ENCODE data around the gene GATAD1. TPM values are rescaled to one million over a fixed set of nuclear protein-coding genes. Genes with fewer than 3 reads are reported as not detected.
A peak's percentile ranks its signal among the peaks of the same experiment; 100 is the strongest.
"Not testable (repeated sequence)": the region's sequence is repeated elsewhere in the genome, so short reads cannot be mapped to it uniquely, and the experiment has no call there.

The GATAD1 gene
- total RNA-seq (2014; rRNA removed; shearing (Covaris generic); ENCODE audit: low replicate concordance): 5.2 and 6.0 TPM in 2 replicates

- peak; percentile 91 for DNase-seq
- Histone ChIP-seq H3K27me3 (no peaks in the 10 kb centered on the region), H3K9me3 (no peaks in the 10 kb centered on the region), H3K36me3 (peaks cover 21% of the 10 kb centered on the region), H3K4me3 (peak within 1 kb of the TSS; percentile 91)
Observed at GRCh38 chr7:92447345-92448204, at the start of gene GATAD1. TSS of gene GATAD1 (plus strand) at chr7:92447482. CDS start at chr7:92447730, 248 bp downstream.

DNA sequence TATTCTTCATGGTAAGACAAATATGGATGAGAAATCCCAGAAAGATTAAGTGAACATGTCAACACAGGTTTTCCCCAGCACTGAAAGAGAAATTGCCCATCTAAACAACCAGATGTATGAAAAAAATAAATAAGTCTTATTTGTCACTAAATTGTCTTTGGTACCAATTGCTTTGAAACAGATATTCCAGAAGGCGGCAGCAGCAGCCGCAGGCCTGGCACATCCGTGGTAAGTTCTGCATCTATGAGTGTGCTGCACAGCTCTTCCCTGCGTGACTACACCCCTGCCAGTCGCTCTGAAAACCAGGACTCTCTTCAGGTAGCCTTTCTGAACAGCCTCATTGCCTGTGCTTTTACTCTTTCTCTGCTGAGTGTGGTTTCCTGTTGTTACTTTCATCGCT is 49.7 kb upstream of the GATAD1 start:
- Histone ChIP-seq H3K4me3 (no peak overlapping the region), H3K36me3 (peaks cover 2% of the 10 kb centered on the region), H3K27me3 (no peaks in the 10 kb centered on the region), H3K9me3 (no peaks in the 10 kb centered on the region)
- DNase-seq: no peak

DNA sequence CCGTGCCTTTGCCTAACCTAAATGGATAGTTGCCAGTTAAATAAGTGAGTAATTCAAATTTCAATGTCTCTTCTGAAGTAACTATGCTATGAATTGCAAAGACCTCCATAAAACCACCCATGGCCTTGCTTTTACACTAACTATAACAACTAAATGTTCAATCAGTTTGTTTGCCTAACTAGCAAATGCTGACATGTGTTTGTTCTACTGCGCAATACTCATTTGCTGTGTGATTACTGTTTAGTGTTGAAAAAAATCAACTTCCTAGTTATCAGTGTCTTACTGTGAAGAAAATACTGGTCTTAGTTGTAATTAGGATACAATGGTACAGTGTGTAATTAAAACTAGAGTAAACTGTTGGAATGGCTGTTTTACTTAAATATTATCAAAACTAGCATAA is 47.3 kb upstream of the GATAD1 start:
- Histone ChIP-seq H3K36me3 (peaks cover 2% of the 10 kb centered on the region), H3K27me3 (no peaks in the 10 kb centered on the region), H3K9me3 (no peaks in the 10 kb centered on the region), H3K4me3 (no peak overlapping the region)
- no peak for DNase-seq

- no peaks in the 10 kb centered on the region for H3K9me3 ChIP-seq
- no peak overlapping the region for H3K4me3 ChIP-seq
- no peaks in the 10 kb centered on the region for H3K27me3 ChIP-seq
- DNase-seq: no peak
- H3K36me3 ChIP-seq: peaks cover 2% of the 10 kb centered on the region; the same call in 1 of the 2 replicates
Observed at GRCh38 chr7:92402920-92403759, 44.1 kb upstream of the GATAD1 start.

DNA sequence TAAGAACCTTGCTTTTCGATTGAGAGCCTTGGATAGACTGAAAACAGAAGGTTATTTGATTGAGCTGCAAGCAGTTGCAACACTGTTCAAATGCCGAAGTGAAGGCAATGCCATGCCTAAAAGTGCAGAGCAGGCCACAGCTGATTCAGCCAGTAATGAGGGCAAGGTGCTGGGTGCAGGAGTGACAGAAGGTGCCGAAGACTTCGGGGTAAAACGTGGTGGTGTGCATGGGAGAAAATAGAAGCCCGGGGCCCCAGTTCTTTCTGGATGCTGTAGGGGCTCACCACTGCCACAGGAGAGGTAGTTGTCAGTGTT is 43.6 kb upstream of the GATAD1 start:
- no peak for DNase-seq
- Histone ChIP-seq H3K4me3 (no peak overlapping the region), H3K36me3 (peaks cover 2% of the 10 kb centered on the region; the same call in 1 of the 2 replicates), H3K27me3 (no peaks in the 10 kb centered on the region), H3K9me3 (no peaks in the 10 kb centered on the region)

- H3K27me3 ChIP-seq: no peaks in the 10 kb centered on the region
- H3K4me3 ChIP-seq: no peak overlapping the region
- no peak for DNase-seq
- H3K36me3 ChIP-seq: peaks cover 2% of the 10 kb centered on the region; the same call in 1 of the 2 replicates
- no peaks in the 10 kb centered on the region for H3K9me3 ChIP-seq
Observed at GRCh38 chr7:92404170-92404614, 43.1 kb upstream of the GATAD1 start.

DNA sequence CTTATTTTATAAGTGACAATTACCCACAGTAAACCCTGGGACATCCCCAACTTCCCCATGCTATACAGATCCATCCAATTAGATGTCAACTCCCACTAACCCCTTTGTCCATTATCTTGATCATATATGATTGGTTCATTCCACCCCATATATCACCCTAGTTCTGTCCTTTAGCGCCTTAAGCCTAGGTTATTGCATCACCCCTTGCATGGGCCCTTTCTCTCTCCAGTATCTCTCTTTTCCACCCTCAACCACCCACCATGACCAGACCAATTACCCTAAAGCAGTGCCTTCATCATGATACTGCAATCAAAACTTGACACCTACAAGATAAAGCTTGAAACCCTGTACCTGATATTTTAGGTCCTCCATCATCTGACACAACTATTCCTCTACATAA is 37.9 kb upstream of the GATAD1 start:
- Histone ChIP-seq H3K27me3 (no peaks in the 10 kb centered on the region), H3K4me3 (no peak overlapping the region), H3K36me3 (no peaks in the 10 kb centered on the region)

GRCh38 chr7:92410162-92410561 is 37.1 kb upstream of the GATAD1 start:
- H3K36me3 ChIP-seq, H3K9me3 ChIP-seq, H3K4me3 ChIP-seq, H3K27me3 ChIP-seq, DNase-seq: not testable (repeated sequence)

More for the DNA sequence above, 37.9 kb upstream of the GATAD1 start:
- no peak for DNase-seq
- no peaks in the 10 kb centered on the region for H3K9me3 ChIP-seq

DNA sequence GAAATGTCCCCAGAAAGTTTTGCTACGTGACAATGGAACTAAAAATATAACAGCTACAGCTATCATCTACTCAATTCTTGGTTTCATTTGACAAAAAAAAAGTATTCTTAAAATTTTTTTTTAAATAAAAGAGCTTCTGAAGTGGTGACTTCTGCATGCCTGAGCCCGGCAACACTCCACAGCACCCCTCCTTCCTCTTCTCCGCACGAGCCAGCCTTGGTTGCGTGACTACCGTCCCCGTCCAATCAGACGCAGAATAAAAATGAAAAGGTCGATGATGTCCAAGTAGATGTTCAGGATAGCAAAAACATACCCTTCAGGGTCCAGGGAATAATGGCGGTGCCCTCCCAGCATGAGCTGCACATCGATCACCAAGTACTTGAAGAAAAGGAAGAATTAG is 34.5 kb upstream of the GATAD1 start:
- no peak for DNase-seq
- Histone ChIP-seq H3K4me3 (no peak overlapping the region), H3K36me3 (no peaks in the 10 kb centered on the region), H3K9me3 (no peaks in the 10 kb centered on the region), H3K27me3 (no peaks in the 10 kb centered on the region)

DNA sequence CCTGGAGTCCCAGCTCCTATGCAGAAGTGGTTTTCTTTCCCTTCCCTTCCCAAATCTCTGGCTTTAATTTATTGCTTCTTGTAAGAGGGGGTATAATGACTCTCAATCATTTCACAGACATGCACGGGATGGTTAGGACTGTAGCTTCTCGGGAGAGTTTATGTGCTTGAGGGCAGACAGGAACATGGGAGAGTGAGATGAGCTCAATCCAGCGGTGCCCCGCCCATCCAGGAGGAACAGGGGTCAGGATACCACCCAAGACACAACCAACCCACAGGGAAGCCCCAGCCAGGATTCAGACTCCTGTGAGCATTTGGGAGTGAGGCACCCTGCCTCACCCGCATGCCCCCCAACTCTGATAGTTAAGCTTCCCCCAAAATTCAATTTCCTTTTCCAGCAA is 33.7 kb upstream of the GATAD1 start:
- no peaks in the 10 kb centered on the region for H3K9me3 ChIP-seq
- no peak for DNase-seq
- H3K36me3 ChIP-seq: no peaks in the 10 kb centered on the region
- H3K27me3 ChIP-seq: no peaks in the 10 kb centered on the region
- H3K4me3 ChIP-seq: no peak overlapping the region

DNA sequence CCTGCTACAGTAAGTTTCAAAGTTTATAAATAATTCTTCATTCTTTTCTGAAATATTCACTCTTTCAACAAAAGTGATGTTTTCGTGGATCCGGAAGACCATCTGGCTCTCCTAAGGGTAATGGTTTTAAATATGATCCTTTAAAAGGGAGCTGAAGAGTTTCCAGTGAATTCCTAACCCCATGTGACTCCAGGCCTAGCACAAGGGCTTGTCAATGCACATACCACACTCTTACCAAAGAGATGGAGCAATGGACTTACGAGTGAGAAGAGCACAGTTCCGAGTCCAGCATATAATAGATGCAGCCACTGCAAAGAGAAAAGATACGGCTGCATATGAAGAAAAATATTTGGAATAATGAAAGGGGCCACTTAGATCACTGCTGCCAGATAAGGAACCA is 32.1 kb upstream of the GATAD1 start:
- no peak for DNase-seq
- Histone ChIP-seq H3K9me3 (no peaks in the 10 kb centered on the region), H3K27me3 (no peaks in the 10 kb centered on the region), H3K36me3 (no peaks in the 10 kb centered on the region), H3K4me3 (no peak overlapping the region)

DNA sequence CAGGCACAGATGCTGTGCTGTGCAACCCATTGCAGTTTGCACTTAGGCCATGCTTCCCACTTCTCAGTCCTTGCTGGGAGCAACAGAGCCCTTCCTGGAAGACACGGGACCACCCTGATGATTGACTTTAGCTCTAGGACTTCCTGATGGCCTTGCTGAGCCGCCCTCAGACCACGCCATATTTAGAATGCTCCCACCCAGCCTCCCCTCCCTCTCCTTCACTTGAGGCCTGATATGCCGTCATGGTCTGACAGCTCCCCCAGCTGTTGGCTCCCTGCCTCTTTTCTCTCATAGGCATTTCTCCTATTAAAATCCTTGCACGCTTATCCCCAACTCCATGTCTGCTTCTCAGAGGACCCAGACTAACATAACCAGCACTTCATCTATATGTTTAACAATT is 29.4 kb upstream of the GATAD1 start:
- no peaks in the 10 kb centered on the region for H3K36me3 ChIP-seq
- no peaks in the 10 kb centered on the region for H3K9me3 ChIP-seq
- H3K4me3 ChIP-seq: no peak overlapping the region
- no peak for DNase-seq
- no peaks in the 10 kb centered on the region for H3K27me3 ChIP-seq

- Histone ChIP-seq H3K9me3 (no peaks in the 10 kb centered on the region), H3K27me3 (no peaks in the 10 kb centered on the region), H3K36me3 (no peaks in the 10 kb centered on the region), H3K4me3 (no peak overlapping the region)
- no peak for DNase-seq
Observed at GRCh38 chr7:92421676-92422435, 25.4 kb upstream of the GATAD1 start.

GRCh38 chr7:92422926-92423325 is 24.4 kb upstream of the GATAD1 start:
- no peak for DNase-seq
- Histone ChIP-seq H3K4me3 (no peak overlapping the region), H3K9me3 (no peaks in the 10 kb centered on the region), H3K27me3 (no peaks in the 10 kb centered on the region), H3K36me3 (no peaks in the 10 kb centered on the region)

GRCh38 chr7:92423710-92424131 is 23.6 kb upstream of the GATAD1 start:
- H3K9me3 ChIP-seq: no peaks in the 10 kb centered on the region

DNA sequence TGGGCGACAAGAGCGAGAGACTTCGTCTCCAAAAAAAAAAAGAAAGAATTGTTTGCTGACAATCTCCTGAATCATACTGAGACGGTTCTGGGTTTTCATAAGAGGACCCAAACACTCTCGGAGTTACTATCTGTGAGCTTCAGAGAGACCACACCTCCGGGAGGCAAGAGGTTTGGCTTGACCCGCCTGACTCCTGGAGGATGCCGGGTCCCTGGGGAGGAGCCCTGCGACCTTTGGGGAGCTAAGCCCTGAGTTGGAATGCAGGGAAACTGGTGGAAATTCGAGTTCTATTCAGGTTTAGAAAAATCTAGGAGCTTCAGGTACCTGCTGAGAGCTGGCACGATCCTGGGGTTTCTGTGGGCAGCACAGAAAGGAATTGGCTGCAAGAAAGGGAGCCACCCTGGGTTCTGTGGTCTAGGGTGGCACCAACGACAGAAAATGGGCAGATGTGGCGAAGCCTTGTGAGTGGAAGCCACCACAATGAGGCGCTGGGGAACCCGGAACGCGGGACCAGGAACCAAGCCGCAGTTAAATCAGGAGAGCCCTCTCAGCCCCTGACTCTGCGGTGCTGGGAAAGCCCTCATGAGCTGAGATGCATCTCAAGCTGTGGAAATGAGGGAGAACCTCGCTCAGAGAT is 21.9 kb upstream of the GATAD1 start:
- Histone ChIP-seq H3K4me3 (peak overlapping the region; percentile 43), H3K9me3 (no peaks in the 10 kb centered on the region)
- peak; percentile 18 for DNase-seq

More at GRCh38 chr7:92423710-92424131, 23.6 kb upstream of the GATAD1 start:
- H3K27me3 ChIP-seq: no peaks in the 10 kb centered on the region
- DNase-seq: no peak
- no peak overlapping the region for H3K4me3 ChIP-seq
- no peaks in the 10 kb centered on the region for H3K36me3 ChIP-seq

More for the DNA sequence above, 21.9 kb upstream of the GATAD1 start:
- no peaks in the 10 kb centered on the region for H3K27me3 ChIP-seq
- no peaks in the 10 kb centered on the region for H3K36me3 ChIP-seq

Measured in MG63 (cell line).